ENCODE measurements around the gene TMEM154. TPM values are rescaled to one million over a fixed set of nuclear protein-coding genes. Genes with fewer than 3 reads are reported as not detected.
A peak's percentile ranks its signal among the peaks of the same experiment; 100 is the strongest.

Gene TMEM154
- total RNA-seq, 1 donor, result 5.5 TPM

DNA sequence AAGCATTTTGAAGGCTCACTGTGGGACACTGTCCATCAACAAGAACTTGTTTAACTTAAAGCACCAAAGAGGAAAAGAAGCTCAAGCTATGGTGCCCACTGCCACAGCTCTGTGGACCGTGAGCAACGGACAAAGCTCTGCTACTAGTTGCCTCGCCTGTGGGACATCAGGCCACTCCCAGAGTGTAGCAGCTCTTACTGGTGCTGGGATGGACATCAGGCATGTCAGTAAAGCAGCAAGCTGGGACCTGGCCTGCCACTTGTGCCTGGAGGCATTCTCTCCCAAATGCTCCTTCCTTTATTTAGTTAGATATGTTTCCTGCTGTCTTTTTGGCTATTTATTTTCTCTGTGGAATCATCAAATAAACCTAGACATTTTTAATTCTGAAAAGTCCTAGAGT lies 46.7 kb downstream of the TMEM154 start:
- no peak for DNase-seq (ENCODE audit: low read depth)
- H3K4me3 ChIP-seq (ENCODE audit: low read depth, low read length), result no peak overlapping the region
- TF ChIP-seq, protein P1, sequence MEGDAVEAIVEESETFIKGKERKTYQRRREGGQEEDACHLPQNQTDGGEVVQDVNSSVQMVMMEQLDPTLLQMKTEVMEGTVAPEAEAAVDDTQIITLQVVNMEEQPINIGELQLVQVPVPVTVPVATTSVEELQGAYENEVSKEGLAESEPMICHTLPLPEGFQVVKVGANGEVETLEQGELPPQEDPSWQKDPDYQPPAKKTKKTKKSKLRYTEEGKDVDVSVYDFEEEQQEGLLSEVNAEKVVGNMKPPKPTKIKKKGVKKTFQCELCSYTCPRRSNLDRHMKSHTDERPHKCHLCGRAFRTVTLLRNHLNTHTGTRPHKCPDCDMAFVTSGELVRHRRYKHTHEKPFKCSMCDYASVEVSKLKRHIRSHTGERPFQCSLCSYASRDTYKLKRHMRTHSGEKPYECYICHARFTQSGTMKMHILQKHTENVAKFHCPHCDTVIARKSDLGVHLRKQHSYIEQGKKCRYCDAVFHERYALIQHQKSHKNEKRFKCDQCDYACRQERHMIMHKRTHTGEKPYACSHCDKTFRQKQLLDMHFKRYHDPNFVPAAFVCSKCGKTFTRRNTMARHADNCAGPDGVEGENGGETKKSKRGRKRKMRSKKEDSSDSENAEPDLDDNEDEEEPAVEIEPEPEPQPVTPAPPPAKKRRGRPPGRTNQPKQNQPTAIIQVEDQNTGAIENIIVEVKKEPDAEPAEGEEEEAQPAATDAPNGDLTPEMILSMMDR (IDR thresholded peaks at IDR 0.05; ENCODE audit: insufficient read depth, low read length), result no peak

DNA sequence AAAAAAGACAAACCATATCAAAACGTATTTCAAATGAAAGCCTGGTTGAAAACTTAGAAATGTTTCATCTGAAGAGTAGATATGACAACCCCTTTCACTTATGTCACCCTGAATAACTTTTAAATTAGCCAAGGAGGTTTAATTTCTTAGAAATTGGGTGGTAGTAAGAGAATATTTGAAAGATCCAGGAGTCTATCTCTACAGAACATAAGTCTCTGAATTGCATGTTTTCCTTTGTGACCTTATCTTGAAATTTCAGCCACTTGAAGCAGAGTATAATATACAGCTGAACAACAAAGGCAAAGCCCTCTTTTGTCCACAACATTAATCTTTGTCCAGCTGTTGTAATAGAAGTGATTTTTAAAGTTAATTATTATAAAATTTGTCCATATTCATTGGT lies 49.5 kb downstream of the TMEM154 start:
- no peak overlapping the region for H3K4me3 ChIP-seq (ENCODE audit: low read depth, low read length)
- DNase-seq (ENCODE audit: low read depth), result no peak
- TF ChIP-seq, protein P1 (IDR thresholded peaks at IDR 0.05; ENCODE audit: insufficient read depth, low read length), result no peak

DNA sequence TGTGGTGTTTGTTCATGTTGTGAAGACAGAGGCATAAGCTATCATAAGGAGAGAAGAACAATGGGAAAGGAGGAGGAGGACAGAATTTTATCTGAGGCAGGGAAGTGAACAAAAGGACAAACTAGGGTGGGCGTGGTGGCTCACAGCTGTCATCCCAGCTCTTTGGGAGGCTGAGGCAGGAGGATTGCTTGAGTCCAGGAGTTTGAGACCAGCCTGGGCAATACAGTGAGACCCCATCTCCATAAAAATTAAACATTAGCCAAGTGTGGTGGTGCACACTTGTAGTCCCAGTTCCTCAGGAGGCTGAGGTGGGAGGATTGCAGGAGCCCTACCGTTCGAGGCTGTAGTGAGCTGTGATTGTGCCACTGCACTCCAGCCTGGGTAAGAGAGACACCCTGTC lies 49.9 kb downstream of the TMEM154 start:
- DNase-seq (ENCODE audit: low read depth), result no peak
- TF ChIP-seq, protein P1 (IDR thresholded peaks at IDR 0.05; ENCODE audit: insufficient read depth, low read length), result no peak
- H3K4me3 ChIP-seq (ENCODE audit: low read depth, low read length), result no peak overlapping the region

DNA sequence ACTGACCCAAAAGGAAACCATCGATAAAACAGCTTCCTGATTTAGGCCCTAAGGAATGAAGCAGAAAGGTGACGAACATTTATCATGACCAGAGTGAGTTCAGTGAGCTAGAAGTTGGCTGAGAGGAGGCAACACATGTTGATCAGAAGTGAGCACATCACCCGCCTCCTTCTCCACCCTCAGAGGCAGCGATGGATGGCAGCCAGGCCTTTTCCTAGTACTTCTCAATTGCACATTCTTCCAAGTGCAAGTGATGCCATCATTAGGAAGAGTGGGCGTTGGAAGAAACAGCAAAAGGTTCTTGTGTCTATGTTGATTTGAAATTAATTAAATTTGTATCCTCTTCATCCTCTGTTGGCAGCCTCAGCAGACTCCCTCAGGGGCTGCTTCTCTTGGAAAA lies 51.7 kb downstream of the TMEM154 start:
- DNase-seq (ENCODE audit: low read depth), result peak; percentile 25
- no peak overlapping the region for H3K4me3 ChIP-seq (ENCODE audit: low read depth, low read length)
- TF ChIP-seq, protein P1 (IDR thresholded peaks at IDR 0.05; ENCODE audit: insufficient read depth, low read length), result no peak

DNA sequence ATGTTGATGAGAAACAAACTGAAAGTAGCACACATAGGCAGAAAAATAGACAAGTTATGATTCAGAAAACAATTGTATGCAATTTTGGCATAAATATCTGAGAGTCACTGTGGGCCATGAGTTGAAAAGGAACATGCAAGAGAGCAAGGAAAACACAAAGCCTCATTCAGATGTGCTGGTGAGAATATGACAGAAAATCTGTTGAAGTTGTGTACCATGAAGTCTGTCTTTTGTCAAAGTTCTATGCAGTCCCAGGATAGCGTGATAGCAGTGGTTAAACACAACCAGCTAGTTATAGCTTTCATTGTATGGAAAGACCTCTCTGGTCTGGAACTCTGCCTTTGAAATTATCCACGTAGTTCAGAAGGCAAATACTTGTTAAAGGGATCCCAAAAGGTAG lies 53.0 kb downstream of the TMEM154 start:
- DNase-seq (ENCODE audit: low read depth), result peak; percentile 17
- TF ChIP-seq, protein P1 (IDR thresholded peaks at IDR 0.05; ENCODE audit: insufficient read depth, low read length), result no peak

DNA sequence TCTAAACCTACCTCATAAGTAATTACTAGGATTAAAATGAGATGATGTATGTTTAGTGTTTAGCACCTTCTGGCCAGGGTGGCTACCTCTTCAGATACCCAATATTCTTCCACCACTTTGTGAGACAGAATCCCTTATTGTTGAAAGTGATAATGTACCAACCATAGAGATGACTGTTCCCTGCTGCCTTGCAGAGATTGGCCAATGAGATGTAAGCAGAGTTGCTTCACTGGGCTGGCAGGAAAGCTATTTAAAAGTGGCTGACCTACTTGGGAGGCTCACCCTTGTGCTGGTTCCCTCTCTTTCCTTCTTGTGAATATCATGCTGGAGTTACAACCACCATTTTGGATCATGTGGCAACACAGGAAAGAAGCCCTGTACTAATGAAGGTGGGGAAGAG lies 58.9 kb downstream of the TMEM154 start:
- DNase-seq (ENCODE audit: low read depth), result no peak
- TF ChIP-seq, protein P1 (IDR thresholded peaks at IDR 0.05; ENCODE audit: insufficient read depth, low read length), result no peak
- no peak overlapping the region for H3K4me3 ChIP-seq (ENCODE audit: low read depth, low read length)

More for the DNA sequence above, 53.0 kb downstream of the TMEM154 start:
- H3K4me3 ChIP-seq (ENCODE audit: low read depth, low read length), result no peak overlapping the region

DNA sequence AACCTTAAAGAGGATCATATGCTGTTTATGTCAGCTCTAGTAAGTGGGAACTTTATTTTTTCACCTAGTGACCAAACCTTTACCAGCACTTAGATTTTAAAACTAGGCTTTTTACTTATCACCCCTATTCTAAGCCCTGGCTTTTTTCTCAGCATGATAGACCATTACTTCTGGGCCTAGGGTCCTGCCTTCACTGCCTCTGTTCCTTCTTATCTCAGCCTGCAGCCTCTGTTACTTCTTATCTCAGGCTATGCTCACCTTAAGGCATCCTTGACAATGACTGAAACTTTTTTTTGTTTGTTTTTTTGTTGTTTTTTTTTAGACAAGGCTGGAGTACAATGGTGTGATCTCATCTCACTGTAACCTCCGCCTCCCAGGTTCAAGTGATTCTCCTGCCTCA lies 59.6 kb downstream of the TMEM154 start:
- TF ChIP-seq, protein P1 (IDR thresholded peaks at IDR 0.05; ENCODE audit: insufficient read depth, low read length), result no peak
- no peak for DNase-seq (ENCODE audit: low read depth)
- H3K4me3 ChIP-seq (ENCODE audit: low read depth, low read length), result no peak overlapping the region

Measured in fibroblast of the aortic adventitia (primary cell).